Measurements from ENCODE around the gene EEA1. TPM values are rescaled to one million over a fixed set of nuclear protein-coding genes. Genes with fewer than 3 reads are reported as not detected.

The EEA1 gene
- total RNA-seq, 1 experiment from 2014 or later, result 14.9 TPM

GRCh38 chr12:92743026-92743425, 186.1 kb downstream of the EEA1 start:
- H3K9me3 Mint-ChIP-seq, result no peaks in the 10 kb centered on the region
- Histone ChIP-seq H3K4me1 (ENCODE audit: insufficient read depth, low read length) (no peaks in the 10 kb centered on the region; the same call in 1 of the 2 replicates), H2BK12ac (ENCODE audit: insufficient read length, low read depth, low read length) (no peak overlapping the region), H3K4me2 (ENCODE audit: insufficient read depth, insufficient read length, low read length) (no peak overlapping the region), H3K79me2 (ENCODE audit: insufficient read depth, low read length) (no peaks in the 10 kb centered on the region), H2BK15ac (ENCODE audit: low read depth, low read length) (no peak overlapping the region), H3K79me1 (ENCODE audit: insufficient read depth, low read depth, low read length, poor library complexity, severe bottlenecking) (no peaks in the 10 kb centered on the region), H3K14ac (ENCODE audit: insufficient read depth, low read length) (no peak overlapping the region), H2BK20ac (ENCODE audit: low read depth, low read length, poor library complexity, severe bottlenecking) (no peak overlapping the region), H3K23me2 (ENCODE audit: insufficient read length, low read depth, low read length, poor library complexity, severe bottlenecking) (no peaks in the 10 kb centered on the region), H3K9me3 (ENCODE audit: control insufficient read depth, low read depth, low read length) (no peaks in the 10 kb centered on the region), H4K20me1 (ENCODE audit: control insufficient read depth, insufficient read depth, insufficient read length) (no peaks in the 10 kb centered on the region), H2AFZ (ENCODE audit: low read length) (no peak overlapping the region), H4K5ac (ENCODE audit: insufficient read length, low read depth, low read length) (no peak overlapping the region), H2AK5ac (ENCODE audit: insufficient read length, low read length) (no peak overlapping the region), H3K56ac (ENCODE audit: insufficient read length, low read depth, low read length) (no peak overlapping the region), H3K23ac (ENCODE audit: insufficient read length, low read depth, low read length) (no peak overlapping the region), H4K91ac (ENCODE audit: insufficient read length, low read depth, low read length) (no peak overlapping the region), H3K9ac (ENCODE audit: extremely low read depth, insufficient read length, low read length) (no peak overlapping the region), H2BK5ac (ENCODE audit: insufficient read length, low read length) (no peak overlapping the region), H2BK120ac (ENCODE audit: low read depth, low read length, poor library complexity, severe bottlenecking) (no peak overlapping the region), H4K8ac (replicated peaks; ENCODE audit: insufficient read length, low read depth, low read length) (no peak overlapping the region), H3K27me3 (ENCODE audit: insufficient read depth, low read length) (no peaks in the 10 kb centered on the region), H3T11ph (ENCODE audit: low read length) (no peak overlapping the region), H3K4ac (ENCODE audit: low read depth, low read length) (no peak overlapping the region), H3K27ac (ENCODE audit: insufficient read length, low read depth, low read length) (no peak overlapping the region), H3K18ac (ENCODE audit: insufficient read length, low read depth, low read length) (no peak overlapping the region)
- peaks cover 0 to under 1% of the 10 kb centered on the region in 2 experiments; a peak in 2 of 4 replicates for H3K4me1 Mint-ChIP-seq
- no peak overlapping the region for H3K27ac Mint-ChIP-seq
- DNase-seq, result no peak
- H3K36me3 Mint-ChIP-seq (ENCODE audit: insufficient read depth in 1 of 3, low read depth in 3 of 3), result no peaks in the 10 kb centered on the region
- no peak overlapping the region for H3K4me3 Mint-ChIP-seq
- H3K27me3 Mint-ChIP-seq (ENCODE audit: low read depth), result no peaks in the 10 kb centered on the region
- WGBS (ENCODE audit: extremely low coverage, insufficient read length, low lambda C conversion rate), result no CpG with 5 or more reads among the region's 3 CpGs
- no peak for TF ChIP-seq CTCF (conservative IDR thresholded peaks at IDR 0.05)

Data from H9 (cell line).